NCI-H446 treated with DMSO at 0.1 percent for 48 hours (cell line): ENCODE data around the gene ZNF526.

Experiments
- DNase-seq: peaks from one replicate; lab custom pipeline; 2025; lab: John Stamatoyannopoulos, UW

The ZNF526 gene

GRCh38 chr19:42219812-42220750, at the start of gene ZNF526:
TSS of gene ZNF526 (plus strand) at chr19:42220312. CDS start at chr19:42224404, 4,092 bp downstream.
- peak; percentile 95 for DNase-seq

- no peak for DNase-seq
Observed at GRCh38 chr19:42170715-42171114, 49.4 kb upstream of the ZNF526 start.

- no peak for DNase-seq
Observed at GRCh38 chr19:42172261-42172660, 47.9 kb upstream of the ZNF526 start.

GRCh38 chr19:42173695-42174094, 46.4 kb upstream of the ZNF526 start:
- no peak for DNase-seq

- DNase-seq: no peak
Observed at GRCh38 chr19:42174188-42174587, 45.9 kb upstream of the ZNF526 start.

- DNase-seq: no peak
Observed at GRCh38 chr19:42174958-42175734, 45.0 kb upstream of the ZNF526 start.

- no peak for DNase-seq
Observed at GRCh38 chr19:42175952-42176648, 44.0 kb upstream of the ZNF526 start.

- no peak for DNase-seq
Observed at GRCh38 chr19:42176649-42176989, 43.5 kb upstream of the ZNF526 start.

GRCh38 chr19:42176990-42177685, 43.0 kb upstream of the ZNF526 start:
- DNase-seq: peak; percentile 55

- no peak for DNase-seq
Observed at GRCh38 chr19:42177686-42178019, 42.5 kb upstream of the ZNF526 start.

- no peak for DNase-seq
Observed at GRCh38 chr19:42178791-42179674, 41.1 kb upstream of the ZNF526 start.

GRCh38 chr19:42184401-42184861, 35.7 kb upstream of the ZNF526 start:
- peak; percentile 16 for DNase-seq

- DNase-seq: no peak
Observed at GRCh38 chr19:42185277-42185676, 34.8 kb upstream of the ZNF526 start.

GRCh38 chr19:42188665-42189064, 31.4 kb upstream of the ZNF526 start:
- DNase-seq: no peak

GRCh38 chr19:42189133-42189532, 31.0 kb upstream of the ZNF526 start:
- DNase-seq: no peak

- DNase-seq: no peak
Observed at GRCh38 chr19:42191330-42191729, 28.8 kb upstream of the ZNF526 start.

GRCh38 chr19:42191855-42192254, 28.3 kb upstream of the ZNF526 start:
- no peak for DNase-seq

GRCh38 chr19:42193294-42193693, 26.8 kb upstream of the ZNF526 start:
- no peak for DNase-seq

- no peak for DNase-seq
Observed at GRCh38 chr19:42193706-42194105, 26.4 kb upstream of the ZNF526 start.
